Keratinocyte (primary cell): ENCODE results near the gene RASA3. TPM values are rescaled to one million over a fixed set of nuclear protein-coding genes. Genes with fewer than 3 reads are reported as not detected.

Experiments used
- DNase-seq: peaks from one replicate; pipeline ENCODE4 v3.0.0-alpha.2; 2011; ENCODE audit warnings: low read depth, missing footprints, low spot score
- FAIRE-seq: peaks from 2 replicates; lab custom pipeline; 2011; peaks lifted over from hg19 to GRCh38; lab: Jason Lieb, UNC
- H2AFZ ChIP-seq: 2 replicates; pipeline ENCODE4 v1.6.0; 2012; ENCODE audit warnings: low read length, control low read depth, inconsistent platforms; ENCODE audit not compliant: control insufficient read depth
- H3K27ac ChIP-seq: 2 replicates; pipeline ENCODE4 v1.5.1; 2011; ENCODE audit warnings: low read length; ENCODE audit not compliant: control insufficient read depth, insufficient read depth
- H3K27me3 ChIP-seq: 3 replicates; pipeline ENCODE4 v1.6.0; 2011; ENCODE audit warnings: low read length; ENCODE audit not compliant: control insufficient read depth, insufficient read depth; ENCODE audit errors: extremely low read depth
- H3K36me3 ChIP-seq, 2 experiments: 2 replicates in 1 of 2; 3 replicates in 1 of 2; pipeline ENCODE4 v1.5.1; 2011; ENCODE audit warnings: low read length in 2 of 2, mild to moderate bottlenecking in 1 of 2; ENCODE audit not compliant: control insufficient read depth in 2 of 2, insufficient read depth in 2 of 2; ENCODE audit errors: extremely low read depth in 1 of 2
- H3K4me1 ChIP-seq: 3 replicates; pipeline ENCODE4 v1.5.1; 2011; ENCODE audit warnings: low read length; ENCODE audit not compliant: control insufficient read depth, insufficient read depth; ENCODE audit errors: extremely low read depth
- H3K4me2 ChIP-seq: 3 replicates; pipeline ENCODE4 v1.6.0; 2011; ENCODE audit warnings: low read depth, low read length; ENCODE audit not compliant: control insufficient read depth, insufficient read depth; ENCODE audit errors: extremely low read depth
- H3K4me3 ChIP-seq, 3 experiments: fragments of 200-600 bp in 1 of 3; sonication (generic) in 1 of 3; 2 replicates in 2 of 3; 3 replicates in 1 of 3; pipeline ENCODE4 v1.5.1; 2011 to 2016; ENCODE audit warnings: low read length in 3 of 3, mild to moderate bottlenecking in 3 of 3, control low read depth in 2 of 3, inconsistent platforms in 1 of 3, low read depth in 1 of 3, mixed read lengths in 1 of 3, mixed run types in 1 of 3, moderate library complexity in 1 of 3; ENCODE audit not compliant: control insufficient read depth in 2 of 3, insufficient read depth in 2 of 3; ENCODE audit errors: extremely low read depth in 1 of 3
- H3K79me2 ChIP-seq: 2 replicates; pipeline ENCODE4 v1.6.0; 2012; ENCODE audit warnings: low read length; ENCODE audit not compliant: control insufficient read depth, insufficient read depth
- H3K9ac ChIP-seq: 3 replicates; pipeline ENCODE4 v1.6.0; 2011; ENCODE audit warnings: low read length; ENCODE audit not compliant: control insufficient read depth, insufficient read depth; ENCODE audit errors: extremely low read depth
- H3K9me1 ChIP-seq: 3 replicates; pipeline ENCODE4 v1.6.0; 2011; ENCODE audit warnings: low read length; ENCODE audit not compliant: control insufficient read depth, insufficient read depth; ENCODE audit errors: extremely low read depth
- H3K9me3 ChIP-seq: 2 replicates; pipeline ENCODE4 v1.5.1; 2012; ENCODE audit warnings: low read depth, low read length; ENCODE audit not compliant: control insufficient read depth
- H4K20me1 ChIP-seq: 3 replicates; pipeline ENCODE4 v1.6.0; 2011; ENCODE audit warnings: low read length; ENCODE audit not compliant: control insufficient read depth, insufficient read depth; ENCODE audit errors: extremely low read depth
- EZH2 ChIP-seq: IDR thresholded peaks from one replicate; pipeline ENCODE4 v1.6.1; 2012; ENCODE audit warnings: inconsistent platforms, mild to moderate bottlenecking, low read length, moderate library complexity
- dilution Hi-C: fragments of 300-500 bp; cut with MboI; formaldehyde crosslinking; loops from one replicate; pipeline ENCODE4 v1.7.0; 2020; ENCODE audit warnings: low sequenced_read_pairs; ENCODE audit not compliant: extremely low pct_ligation_motif_present
- polyA plus RNA-seq, 5 experiments: library from polyadenylated mRNA; depleted of rRNA in 3 of 5; stranded (reverse) in 3 of 5; stranded (forward) in 1 of 5; unstranded in 1 of 5; fragments of >200 nt; gene quantifications; 1 replicate in 1 of 5; 2 replicates in 3 of 5; 3 replicates in 1 of 5; pipeline versions ENCODE4 v1.2.1 to v1.2.3, GENCODE V29; 2011 to 2012; ENCODE audit warnings: missing spikeins in 2 of 5, low read depth in 1 of 5, low replicate concordance in 1 of 5
- TF ChIP-seq, protein P1 (sequence below), 3 experiments: IDR thresholded peaks in 1 of 3; conservative IDR thresholded peaks in 1 of 3; optimal IDR thresholded peaks in 1 of 3; 2 replicates in 2 of 3; 3 replicates in 1 of 3; pipeline versions ENCODE3 to v1.5.1; 2011; ENCODE audit warnings: low read length in 3 of 3, mild to moderate bottlenecking in 3 of 3, moderate library complexity in 2 of 3, control low read depth in 1 of 3, inconsistent platforms in 1 of 3; ENCODE audit not compliant: insufficient read depth in 2 of 3; ENCODE audit errors: extremely low read depth in 1 of 3

Gene RASA3
- polyA plus RNA-seq, 1 donor (not counting 4 experiments of a cell fraction or from before 2014, with no cell fraction given): 4.1 TPM

DNA sequence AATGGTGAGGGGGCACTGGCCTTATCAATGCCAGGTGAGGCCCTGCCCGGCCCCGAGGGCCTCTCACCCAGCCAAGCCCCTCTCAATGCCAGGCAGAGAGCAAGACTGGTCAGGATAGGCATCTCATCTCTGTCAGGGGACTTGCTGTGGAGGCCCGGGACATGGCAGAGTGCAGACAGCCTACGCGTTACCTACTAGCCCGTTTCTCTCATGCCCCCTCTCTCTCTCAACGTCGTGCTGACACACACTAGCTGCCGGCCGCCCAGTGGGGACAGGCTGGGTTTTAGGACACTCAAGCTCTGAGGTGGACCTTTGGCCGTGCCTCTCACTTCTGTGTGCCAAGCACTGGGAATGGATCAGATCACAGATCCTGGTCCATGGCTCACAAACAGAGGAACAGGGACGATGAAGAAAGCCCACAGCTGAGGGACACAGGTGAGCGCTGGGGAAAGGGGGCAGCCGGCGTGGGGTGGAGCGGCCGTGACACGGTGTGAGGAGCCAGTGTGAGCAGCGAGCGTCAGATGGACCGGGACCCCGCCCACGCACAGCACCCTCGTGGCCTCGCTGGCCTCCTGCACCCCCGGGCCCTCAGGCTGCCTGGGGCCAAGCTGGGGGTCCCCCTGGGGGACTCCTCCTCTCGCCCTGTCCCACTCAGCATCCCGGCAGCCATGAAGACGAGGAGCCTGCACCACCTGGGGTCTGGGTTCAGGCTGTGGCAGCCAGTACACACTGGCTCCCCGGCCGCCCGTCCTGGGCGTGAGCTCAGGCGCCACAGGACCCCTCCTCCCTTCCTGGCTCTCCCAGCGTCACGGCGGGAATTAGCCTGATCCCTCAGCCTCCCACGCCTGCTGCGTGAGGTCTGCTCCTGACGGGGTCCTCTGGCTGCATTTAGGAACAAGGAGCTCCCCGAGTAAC, 81.6 kb downstream of the RASA3 start:
- FAIRE-seq: no peak
- no peak overlapping the region for H3K4me3 ChIP-seq
- no peak for DNase-seq
- H3K4me2 ChIP-seq: no peak overlapping the region
- no peak overlapping the region for H3K9ac ChIP-seq
- H3K79me2 ChIP-seq: no peaks in the 10 kb centered on the region
- dilution Hi-C loops: loop anchor here (10.0 kb wide), 1 partner anchor 114 kb away; no protein-coding TSS in a partner anchor
- H3K27me3 ChIP-seq: no peaks in the 10 kb centered on the region
- H3K9me1 ChIP-seq: no peaks in the 10 kb centered on the region
- H3K27ac ChIP-seq: no peak overlapping the region
- no peaks in the 10 kb centered on the region for H3K9me3 ChIP-seq
- H4K20me1 ChIP-seq: no peaks in the 10 kb centered on the region
- H2AFZ ChIP-seq: no peak overlapping the region
- TF ChIP-seq EZH2: no peak
- TF ChIP-seq, protein P1, sequence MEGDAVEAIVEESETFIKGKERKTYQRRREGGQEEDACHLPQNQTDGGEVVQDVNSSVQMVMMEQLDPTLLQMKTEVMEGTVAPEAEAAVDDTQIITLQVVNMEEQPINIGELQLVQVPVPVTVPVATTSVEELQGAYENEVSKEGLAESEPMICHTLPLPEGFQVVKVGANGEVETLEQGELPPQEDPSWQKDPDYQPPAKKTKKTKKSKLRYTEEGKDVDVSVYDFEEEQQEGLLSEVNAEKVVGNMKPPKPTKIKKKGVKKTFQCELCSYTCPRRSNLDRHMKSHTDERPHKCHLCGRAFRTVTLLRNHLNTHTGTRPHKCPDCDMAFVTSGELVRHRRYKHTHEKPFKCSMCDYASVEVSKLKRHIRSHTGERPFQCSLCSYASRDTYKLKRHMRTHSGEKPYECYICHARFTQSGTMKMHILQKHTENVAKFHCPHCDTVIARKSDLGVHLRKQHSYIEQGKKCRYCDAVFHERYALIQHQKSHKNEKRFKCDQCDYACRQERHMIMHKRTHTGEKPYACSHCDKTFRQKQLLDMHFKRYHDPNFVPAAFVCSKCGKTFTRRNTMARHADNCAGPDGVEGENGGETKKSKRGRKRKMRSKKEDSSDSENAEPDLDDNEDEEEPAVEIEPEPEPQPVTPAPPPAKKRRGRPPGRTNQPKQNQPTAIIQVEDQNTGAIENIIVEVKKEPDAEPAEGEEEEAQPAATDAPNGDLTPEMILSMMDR (optimal IDR thresholded peaks at IDR 0.05 in 1 of 3, IDR thresholded peaks at IDR 0.05 in 1 of 3, conservative IDR thresholded peaks at IDR 0.05 in 1 of 3; ENCODE audit: extremely low read depth in 1 of 3, insufficient read depth in 2 of 3, low read length in 3 of 3): no peak
- no peaks in the 10 kb centered on the region for H3K36me3 ChIP-seq
- H3K4me1 ChIP-seq: no peaks in the 10 kb centered on the region

DNA sequence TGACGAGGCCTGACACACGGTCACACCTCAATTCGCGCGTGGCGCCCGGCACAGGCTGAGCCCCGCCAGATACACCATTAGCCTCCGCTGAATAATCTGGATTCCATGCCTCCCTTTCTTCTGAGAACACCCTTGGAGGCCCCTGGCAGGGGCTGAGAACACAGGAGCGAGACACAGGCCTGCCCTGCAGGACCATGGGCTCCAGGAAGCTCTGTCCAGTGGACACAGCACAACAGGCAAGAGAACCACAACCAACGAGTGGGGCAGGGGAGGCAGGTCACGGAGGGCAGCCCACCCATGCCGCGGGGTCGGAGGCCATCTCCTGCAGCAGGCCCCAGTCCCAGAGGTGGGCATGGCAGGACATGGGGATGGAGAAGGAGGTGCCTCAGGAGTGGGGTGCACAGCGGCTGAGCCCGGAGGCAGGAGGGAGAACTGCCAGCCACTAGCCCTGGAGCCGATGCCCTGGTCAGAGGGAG, 82.8 kb downstream of the RASA3 start:
- dilution Hi-C loops: loop anchor here (10.0 kb wide), 1 partner anchor 115 kb away; no protein-coding TSS in a partner anchor
- no peak for FAIRE-seq
- no peak overlapping the region for H3K9ac ChIP-seq

More for the DNA sequence above, 82.8 kb downstream of the RASA3 start:
- H3K27ac ChIP-seq: no peak overlapping the region
- H3K9me3 ChIP-seq: no peaks in the 10 kb centered on the region
- no peak overlapping the region for H2AFZ ChIP-seq
- H3K27me3 ChIP-seq: no peaks in the 10 kb centered on the region
- no peaks in the 10 kb centered on the region for H4K20me1 ChIP-seq
- no peak for TF ChIP-seq EZH2
- TF ChIP-seq, protein P1 (optimal IDR thresholded peaks at IDR 0.05 in 1 of 3, IDR thresholded peaks at IDR 0.05 in 1 of 3, conservative IDR thresholded peaks at IDR 0.05 in 1 of 3; ENCODE audit: extremely low read depth in 1 of 3, insufficient read depth in 2 of 3, low read length in 3 of 3): no peak
- no peaks in the 10 kb centered on the region for H3K9me1 ChIP-seq
- no peaks in the 10 kb centered on the region for H3K36me3 ChIP-seq
- no peak for DNase-seq
- no peaks in the 10 kb centered on the region for H3K79me2 ChIP-seq
- no peak overlapping the region for H3K4me3 ChIP-seq
- no peak overlapping the region for H3K4me2 ChIP-seq
- H3K4me1 ChIP-seq: no peaks in the 10 kb centered on the region
